WERI-Rb-1 (cell line): ENCODE results near the gene GBA2.

Experiments
- DNase-seq: peaks from one replicate; pipeline ENCODE4 v3.0.0-alpha.2; 2020
- H3K27ac ChIP-seq: fragments of 250-450 bp; sonication (Bioruptor Pico); 2 replicates; pipeline ENCODE4 v1.5.1; 2020; ENCODE audit warnings: mild to moderate bottlenecking, moderate library complexity
- H3K27me3 ChIP-seq: fragments of 250-450 bp; sonication (Bioruptor Pico); 2 replicates; pipeline ENCODE4 v1.5.1; 2021; ENCODE audit warnings: mild to moderate bottlenecking, low read depth, moderate library complexity; ENCODE audit not compliant: insufficient read depth, severe bottlenecking
- H3K36me3 ChIP-seq: fragments of 250-450 bp; sonication (Bioruptor Pico); 2 replicates; pipeline ENCODE4 v1.5.1; 2020; ENCODE audit warnings: mild to moderate bottlenecking, moderate library complexity
- H3K4me3 ChIP-seq: 2 replicates; pipeline ENCODE4 v1.5.1; 2011; ENCODE audit warnings: low read depth, mild to moderate bottlenecking, control low read depth, low read length
- H3K9me3 ChIP-seq: fragments of 250-450 bp; sonication (Bioruptor Pico); 2 replicates; pipeline ENCODE4 v1.5.1; 2021; ENCODE audit warnings: mild to moderate bottlenecking, moderate library complexity; ENCODE audit not compliant: severe bottlenecking
- TF ChIP-seq, protein P1 (sequence below): IDR thresholded peaks from 2 replicates; pipeline ENCODE4 v1.5.1; 2011; ENCODE audit warnings: low read depth, mild to moderate bottlenecking, control low read depth, inconsistent platforms, low read length

GBA2 gene

DNA sequence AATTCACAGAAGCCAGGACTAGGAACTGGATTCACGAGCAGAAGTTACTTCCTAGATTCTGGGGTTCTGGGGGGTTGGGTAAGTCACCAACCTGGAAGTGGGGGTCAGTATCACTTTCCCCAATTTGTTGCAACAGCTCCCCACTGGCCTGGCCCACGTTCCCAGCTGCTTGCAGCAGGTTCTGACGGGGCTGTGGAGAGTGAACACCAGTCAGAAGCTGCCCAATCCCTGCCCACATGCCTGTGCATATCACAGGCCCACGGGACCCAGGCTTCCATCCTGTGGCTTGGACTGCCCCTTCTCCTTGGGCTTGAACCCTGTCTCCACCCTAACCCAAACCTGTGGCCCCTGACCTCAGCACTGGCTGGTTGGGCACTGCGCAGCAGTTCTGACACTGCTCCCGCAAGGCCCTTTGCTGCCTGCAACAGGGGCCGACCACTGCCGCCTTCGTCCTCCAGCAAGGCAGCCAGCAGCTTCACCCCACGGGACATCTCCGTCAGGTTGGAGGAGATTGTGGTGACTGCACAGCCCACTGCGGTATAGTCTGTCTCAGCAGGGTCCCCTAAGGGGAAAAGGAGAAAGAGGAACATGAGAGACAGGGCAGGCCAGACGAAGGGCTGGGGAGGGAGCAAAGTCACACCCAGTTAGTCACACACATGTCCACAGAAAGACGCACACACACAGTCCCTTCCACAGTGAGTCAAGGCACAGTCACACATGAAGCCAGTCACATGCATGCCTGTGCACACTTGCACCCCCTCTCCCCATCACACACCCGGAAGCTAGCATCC lies 30.1 kb downstream of the GBA2 start:
- Histone ChIP-seq H3K27ac (no peak overlapping the region), H3K9me3 (no peaks in the 10 kb centered on the region), H3K36me3 (peaks cover 84% of the 10 kb centered on the region), H3K4me3 (no peak overlapping the region), H3K27me3 (no peaks in the 10 kb centered on the region)
- DNase-seq = no peak
- TF ChIP-seq, protein P1, sequence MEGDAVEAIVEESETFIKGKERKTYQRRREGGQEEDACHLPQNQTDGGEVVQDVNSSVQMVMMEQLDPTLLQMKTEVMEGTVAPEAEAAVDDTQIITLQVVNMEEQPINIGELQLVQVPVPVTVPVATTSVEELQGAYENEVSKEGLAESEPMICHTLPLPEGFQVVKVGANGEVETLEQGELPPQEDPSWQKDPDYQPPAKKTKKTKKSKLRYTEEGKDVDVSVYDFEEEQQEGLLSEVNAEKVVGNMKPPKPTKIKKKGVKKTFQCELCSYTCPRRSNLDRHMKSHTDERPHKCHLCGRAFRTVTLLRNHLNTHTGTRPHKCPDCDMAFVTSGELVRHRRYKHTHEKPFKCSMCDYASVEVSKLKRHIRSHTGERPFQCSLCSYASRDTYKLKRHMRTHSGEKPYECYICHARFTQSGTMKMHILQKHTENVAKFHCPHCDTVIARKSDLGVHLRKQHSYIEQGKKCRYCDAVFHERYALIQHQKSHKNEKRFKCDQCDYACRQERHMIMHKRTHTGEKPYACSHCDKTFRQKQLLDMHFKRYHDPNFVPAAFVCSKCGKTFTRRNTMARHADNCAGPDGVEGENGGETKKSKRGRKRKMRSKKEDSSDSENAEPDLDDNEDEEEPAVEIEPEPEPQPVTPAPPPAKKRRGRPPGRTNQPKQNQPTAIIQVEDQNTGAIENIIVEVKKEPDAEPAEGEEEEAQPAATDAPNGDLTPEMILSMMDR = no peak

DNA sequence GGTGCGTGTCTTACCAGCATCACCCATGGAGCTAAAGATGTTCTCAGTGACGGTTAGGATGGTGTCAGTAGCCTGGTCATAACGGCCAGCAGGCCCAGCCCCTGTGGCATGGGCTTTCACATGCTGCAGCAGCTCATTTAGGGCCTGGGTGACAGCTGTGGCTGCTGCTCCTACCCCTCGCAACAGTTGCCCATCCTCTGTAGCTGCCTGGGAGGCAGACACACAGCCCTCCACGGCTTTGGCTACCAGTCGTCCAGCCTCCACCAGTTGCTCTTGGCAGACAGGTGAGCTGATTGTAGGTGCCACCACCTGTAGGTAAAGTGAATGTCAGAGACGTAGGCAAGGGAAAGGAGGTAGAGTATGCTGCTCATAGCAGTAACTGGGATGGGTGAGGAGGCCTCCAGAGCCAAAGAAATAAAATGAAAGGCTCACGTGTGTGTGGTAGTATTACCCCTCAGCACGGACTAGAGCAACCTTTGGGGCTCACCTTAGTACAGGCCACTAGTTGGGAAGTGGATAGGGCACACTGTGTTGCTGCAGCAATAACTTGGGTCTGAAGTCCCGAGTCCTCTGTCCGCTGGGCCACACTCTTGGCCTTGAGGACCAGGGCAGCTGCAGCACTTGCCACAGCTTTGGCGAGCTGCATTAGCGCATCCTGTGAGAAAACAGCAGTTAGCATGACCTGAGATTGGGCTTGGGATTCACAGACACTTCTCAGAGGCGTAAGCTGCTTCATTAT lies 31.7 kb downstream of the GBA2 start:
- Histone ChIP-seq H3K27me3 (no peaks in the 10 kb centered on the region), H3K9me3 (no peaks in the 10 kb centered on the region), H3K4me3 (no peak overlapping the region), H3K27ac (no peak overlapping the region), H3K36me3 (peaks cover 87% of the 10 kb centered on the region)
- DNase-seq = no peak
- TF ChIP-seq, protein P1 = no peak

DNA sequence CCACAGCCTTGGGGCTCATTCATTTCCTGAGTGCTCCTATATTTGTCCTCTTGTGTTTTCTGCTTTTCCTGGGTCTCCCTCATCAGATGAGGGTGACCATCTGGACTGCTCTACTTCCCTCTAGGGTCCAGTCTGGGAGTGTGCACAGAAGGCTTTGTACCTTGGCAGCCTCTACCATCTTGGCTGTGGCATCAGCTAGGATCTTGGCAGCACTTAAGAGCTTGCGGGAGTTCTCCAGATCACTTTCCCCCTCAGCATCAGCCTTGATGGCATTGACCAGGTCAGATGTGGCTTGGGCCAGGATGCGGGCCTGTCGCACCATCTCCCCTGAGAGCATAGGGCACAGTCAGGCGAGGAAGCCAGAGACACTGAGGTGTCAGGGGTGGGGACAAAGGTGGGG lies 32.8 kb downstream of the GBA2 start:
- Histone ChIP-seq H3K4me3 (no peak overlapping the region), H3K9me3 (no peaks in the 10 kb centered on the region), H3K27me3 (no peaks in the 10 kb centered on the region), H3K36me3 (peaks cover 87% of the 10 kb centered on the region), H3K27ac (no peak overlapping the region)
- TF ChIP-seq, protein P1 = 0 out of 2 replicates have a peak, but pooled peaks have one; percentile 27
- DNase-seq = no peak

DNA sequence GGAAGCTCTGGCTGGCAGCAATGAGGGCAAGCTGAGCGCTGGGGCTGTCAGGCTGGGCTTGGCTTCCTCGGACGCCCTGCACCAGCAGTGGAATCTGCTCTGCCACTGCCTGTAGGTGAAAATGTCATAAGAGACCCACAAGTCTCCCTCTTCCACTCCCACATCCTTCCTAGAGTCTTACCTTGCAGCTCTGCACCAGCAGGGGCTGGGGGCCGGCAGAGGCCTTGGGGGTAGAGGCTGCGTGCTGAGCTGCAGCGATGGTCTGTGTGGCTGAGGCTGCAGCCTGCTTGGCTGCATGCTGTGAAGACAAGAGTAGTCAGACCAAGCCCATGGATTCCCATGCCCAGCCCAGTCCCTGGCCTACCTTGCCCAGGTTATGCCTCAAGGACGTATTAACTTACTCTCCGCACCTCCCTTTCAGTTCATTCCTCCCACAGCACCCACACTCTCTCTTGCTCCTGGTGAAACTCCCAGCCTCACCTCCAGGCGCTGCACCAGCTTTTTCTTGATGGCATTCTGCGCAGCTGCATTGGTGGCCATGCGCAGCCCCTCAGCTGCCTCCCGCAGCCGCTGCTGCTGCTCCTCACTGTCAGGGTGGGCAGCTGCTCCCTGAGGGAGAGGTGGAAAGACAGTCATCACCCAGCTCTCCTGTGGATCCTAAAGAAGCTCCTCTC lies 34.3 kb downstream of the GBA2 start:
- DNase-seq = no peak
- Histone ChIP-seq H3K36me3 (peaks cover 85% of the 10 kb centered on the region), H3K27me3 (no peaks in the 10 kb centered on the region), H3K9me3 (no peaks in the 10 kb centered on the region), H3K27ac (no peak overlapping the region), H3K4me3 (no peak overlapping the region)
- TF ChIP-seq, protein P1 = no peak

DNA sequence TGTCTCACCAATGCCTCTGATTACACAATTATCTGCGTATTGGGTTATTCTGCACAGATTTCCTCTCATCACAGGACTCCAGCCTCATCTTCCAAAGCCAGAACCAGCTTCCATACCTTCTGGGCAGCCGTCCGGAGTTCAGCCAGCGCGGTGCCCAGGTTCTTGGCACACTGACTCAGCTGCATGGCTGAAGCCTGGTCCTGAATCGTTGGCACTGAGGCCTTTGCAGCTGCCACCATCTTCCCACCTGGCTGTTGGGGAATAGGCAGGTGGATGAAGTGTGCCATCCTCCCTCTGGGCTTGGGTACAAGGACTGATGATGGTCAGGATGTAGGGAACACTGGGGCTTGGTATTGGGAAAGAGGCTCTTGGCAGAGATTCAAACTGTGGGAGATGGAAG lies 34.9 kb downstream of the GBA2 start:
- Histone ChIP-seq H3K36me3 (peaks cover 83% of the 10 kb centered on the region), H3K27ac (no peak overlapping the region), H3K27me3 (no peaks in the 10 kb centered on the region), H3K9me3 (no peaks in the 10 kb centered on the region), H3K4me3 (no peak overlapping the region)
- TF ChIP-seq, protein P1 = no peak
- DNase-seq = no peak
